ENCODE results near the gene GPX6.
"Not testable (repeated sequence)": the region's sequence is repeated elsewhere in the genome, so short reads cannot be mapped to it uniquely, and the experiment has no call there.

The GPX6 gene

GRCh38 chr6:28525496-28526039 lies 10.0 kb upstream of the GPX6 start, which contains the start of gene GPX5:
GPX5 (plus strand) TSS chr6:28525881; CDS start chr6:28526014, 133 bp downstream.
- no peak within 1 kb of the TSS for H3K4me3 ChIP-seq (replicated peaks; ENCODE audit: low read depth, low read length)

DNA sequence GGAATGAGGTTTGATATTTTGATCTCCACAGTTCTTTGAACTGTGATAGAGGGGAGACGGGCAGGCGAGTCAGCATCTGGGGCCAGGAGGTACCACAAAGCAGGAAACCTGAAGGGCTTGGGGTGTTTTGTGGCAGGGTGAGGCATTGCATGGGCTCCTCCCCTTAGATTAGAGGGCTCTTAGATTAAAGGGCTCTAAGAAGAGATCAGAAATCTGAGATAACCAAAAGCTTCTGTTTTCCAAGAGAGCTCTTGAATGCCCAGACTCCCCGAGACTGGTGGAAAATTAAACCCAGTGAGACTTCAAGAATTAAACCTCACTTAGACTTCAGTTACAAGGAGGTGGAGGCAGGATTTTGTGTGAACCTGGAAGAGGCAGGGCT lies 7.6 kb upstream of the GPX6 start:
- DNase-seq (ENCODE audit: extremely low read depth, low read depth): no peak
- H3K4me3 ChIP-seq (replicated peaks; ENCODE audit: low read depth, low read length): no peak overlapping the region
- no peak for TF ChIP-seq CTCF (IDR thresholded peaks at IDR 0.05; ENCODE audit: low read depth, low read length, missing control alignments)

More at GRCh38 chr6:28525496-28526039, 10.0 kb upstream of the GPX6 start, which contains the start of gene GPX5:
- DNase-seq (ENCODE audit: extremely low read depth, low read depth): no peak
- TF ChIP-seq CTCF (IDR thresholded peaks at IDR 0.05; ENCODE audit: low read depth, low read length, missing control alignments): no peak

- no peak for DNase-seq (ENCODE audit: extremely low read depth, low read depth)
- H3K4me3 ChIP-seq (replicated peaks; ENCODE audit: low read depth, low read length): no peak overlapping the region
- no peak for TF ChIP-seq CTCF (IDR thresholded peaks at IDR 0.05; ENCODE audit: low read depth, low read length, missing control alignments)
These were observed 7.1 kb upstream of the GPX6 start for GRCh38 chr6:28522594-28523240.

DNA sequence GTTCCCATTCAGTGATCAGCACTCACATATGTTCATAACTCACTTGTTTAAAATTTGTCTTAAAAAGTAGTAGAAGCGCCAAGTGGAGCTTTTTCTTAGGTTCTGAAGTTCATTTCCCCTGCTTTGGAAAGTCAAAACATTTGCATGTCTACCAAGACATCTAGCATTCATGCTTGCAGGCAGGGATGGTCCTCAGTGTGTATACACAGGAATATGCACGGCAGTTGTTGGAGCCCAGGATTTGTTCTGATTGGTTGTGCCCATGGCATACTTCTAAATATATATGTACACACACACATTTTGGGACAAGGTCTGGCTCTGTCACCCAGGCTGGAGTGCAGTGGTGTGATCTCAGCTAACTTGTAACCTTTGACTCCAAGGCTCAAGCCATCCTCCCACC lies 2.4 kb upstream of the GPX6 start:
- no peak overlapping the region for H3K4me3 ChIP-seq (replicated peaks; ENCODE audit: low read depth, low read length)
- TF ChIP-seq CTCF (IDR thresholded peaks at IDR 0.05; ENCODE audit: low read depth, low read length, missing control alignments): no peak
- DNase-seq (ENCODE audit: extremely low read depth, low read depth): no peak

DNA sequence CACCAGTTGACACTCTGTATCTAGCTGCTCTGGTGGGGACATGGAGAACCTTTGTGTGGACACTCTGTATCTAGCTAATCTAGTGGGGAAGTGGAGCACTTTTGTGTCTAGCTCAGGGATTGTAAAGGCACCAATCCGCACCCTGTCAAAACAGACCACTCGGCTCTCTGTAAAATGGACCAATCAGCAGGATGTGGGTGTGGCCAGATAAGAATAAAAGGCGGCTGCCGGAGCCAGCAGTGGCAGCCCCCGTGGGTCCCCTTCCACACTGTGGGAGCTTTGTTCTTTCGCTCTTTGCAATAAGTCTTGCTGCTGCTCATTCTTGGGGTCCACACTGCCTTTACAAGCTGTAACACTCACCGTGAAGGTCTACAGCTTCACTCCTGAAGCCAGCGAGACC lies 3.2 kb downstream of the GPX6 start:
- H3K4me3 ChIP-seq (replicated peaks; ENCODE audit: low read depth, low read length); DNase-seq (ENCODE audit: extremely low read depth, low read depth): not testable (repeated sequence)

DNA sequence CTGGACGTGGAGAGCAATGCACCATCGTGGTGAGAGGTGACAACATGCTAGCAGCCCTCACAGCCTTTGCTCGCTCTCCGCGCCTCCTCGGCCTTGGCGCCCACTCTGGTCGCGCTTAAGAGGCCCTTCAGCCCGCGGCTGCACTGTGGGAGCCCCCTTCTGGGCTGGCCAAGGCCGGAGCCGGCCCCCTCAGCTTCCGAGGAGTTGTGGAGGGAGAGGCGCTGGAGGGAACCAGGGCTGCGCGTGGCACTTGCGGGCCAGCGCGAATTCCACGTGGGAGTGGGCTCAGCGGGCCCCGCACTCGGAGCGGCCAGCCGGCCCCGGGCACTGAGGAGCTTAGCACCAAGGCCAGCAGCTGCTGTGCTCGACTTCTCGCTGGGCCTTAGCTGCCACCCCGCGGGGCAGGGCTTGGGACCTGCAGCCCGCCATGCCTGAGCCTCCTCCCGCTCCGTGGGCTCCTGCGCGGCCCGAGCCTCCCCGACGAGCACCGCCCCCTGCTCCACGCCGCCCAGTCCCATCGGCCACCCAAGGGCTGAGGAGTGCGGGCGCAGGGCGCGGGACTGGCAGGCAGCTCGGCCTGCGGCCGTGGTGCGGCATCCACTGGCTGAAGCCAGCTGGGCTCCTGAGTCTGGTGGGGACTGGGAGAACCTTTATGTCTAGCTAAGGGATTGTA lies 3.8 kb downstream of the GPX6 start:
- DNase-seq (ENCODE audit: extremely low read depth, low read depth): no peak
- TF ChIP-seq CTCF (IDR thresholded peaks at IDR 0.05; ENCODE audit: low read depth, low read length, missing control alignments): no peak
- no peak overlapping the region for H3K4me3 ChIP-seq (replicated peaks; ENCODE audit: low read depth, low read length)

DNA sequence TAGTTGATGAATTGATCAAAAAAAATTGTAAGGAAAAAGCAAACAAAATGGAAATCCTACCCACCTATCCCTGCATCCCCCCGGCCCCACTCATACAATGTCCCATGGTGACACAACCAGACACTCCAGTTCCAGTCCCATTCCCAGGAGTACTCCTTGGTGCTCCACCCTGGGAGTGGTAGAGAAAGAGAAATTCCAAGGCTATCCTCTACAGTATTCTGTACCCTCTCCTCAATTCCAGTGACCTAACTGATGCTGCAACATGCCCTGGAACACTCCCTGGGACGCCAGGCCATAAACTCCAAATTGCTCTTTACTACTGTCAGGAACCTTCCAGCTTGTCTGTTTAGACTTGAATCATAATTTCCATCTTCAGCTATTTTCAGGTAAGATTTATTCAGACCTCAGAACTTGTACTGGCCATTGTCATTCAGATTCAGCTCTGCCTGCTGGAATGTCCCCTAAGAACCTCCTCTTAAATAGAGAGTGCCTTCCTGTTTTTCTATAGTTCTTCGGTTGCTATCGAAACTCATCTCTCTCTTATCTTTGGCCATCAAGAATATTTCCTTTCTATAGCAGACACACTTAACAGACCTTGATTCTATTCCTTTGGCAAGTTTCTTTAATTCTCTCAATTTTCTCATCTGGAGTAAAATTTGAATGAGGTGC lies 8.7 kb downstream of the GPX6 start:
- no peak overlapping the region for H3K4me3 ChIP-seq (replicated peaks; ENCODE audit: low read depth, low read length)
- no peak for TF ChIP-seq CTCF (IDR thresholded peaks at IDR 0.05; ENCODE audit: low read depth, low read length, missing control alignments)
- DNase-seq (ENCODE audit: extremely low read depth, low read depth): no peak
